ENCODE data around the gene WDR20.
"Not testable (repeated sequence)": the region's sequence is repeated elsewhere in the genome, so short reads cannot be mapped to it uniquely, and the experiment has no call there.

WDR20 gene

GRCh38 chr14:102125546-102125945, 14.2 kb upstream of the WDR20 start:
- Histone ChIP-seq H3K4me2 (ENCODE audit: low read depth, low read length) (no peak overlapping the region), H3K27ac (ENCODE audit: low read length) (no peak overlapping the region), H3K4me1 (ENCODE audit: low read length) (no peaks in the 10 kb centered on the region), H3K79me2 (ENCODE audit: low read length) (no peaks in the 10 kb centered on the region), H3K9ac (ENCODE audit: low read length) (no peak overlapping the region), H4K20me1 (ENCODE audit: insufficient read depth, low read length) (no peaks in the 10 kb centered on the region), H3K36me3 (replicated peaks; ENCODE audit: insufficient read depth, low read length) (no peaks in the 10 kb centered on the region), H3F3A (ENCODE audit: insufficient read depth, low read length) (no peaks in the 10 kb centered on the region), H2AFZ (ENCODE audit: low read length) (no peak overlapping the region), H3K9me2 (replicated peaks; ENCODE audit: insufficient read depth, low read length) (no peaks in the 10 kb centered on the region), H3K27me3 (replicated peaks; ENCODE audit: insufficient read depth, low read length) (no peaks in the 10 kb centered on the region), H3K4me3 (ENCODE audit: low read length) (no peak overlapping the region), H3K9me3 (replicated peaks; ENCODE audit: insufficient read depth, low read length) (no peaks in the 10 kb centered on the region)
- no peak for TF ChIP-seq EZH2 (optimal IDR thresholded peaks at IDR 0.05; ENCODE audit: low read depth, low read length)
- TF ChIP-seq CTCF (IDR thresholded peaks at IDR 0.05; ENCODE audit: low read length), result no peak
- no peak for TF ChIP-seq EZH2phosphoT487 (IDR thresholded peaks at IDR 0.05; ENCODE audit: low read length)
- DNase-seq, result no peak

- Histone ChIP-seq H3K4me1 (ENCODE audit: low read length) (no peaks in the 10 kb centered on the region), H3K36me3 (replicated peaks; ENCODE audit: insufficient read depth, low read length) (no peaks in the 10 kb centered on the region), H3K27me3 (replicated peaks; ENCODE audit: insufficient read depth, low read length) (no peaks in the 10 kb centered on the region), H3K9ac (ENCODE audit: low read length) (no peak overlapping the region), H3K4me2 (ENCODE audit: low read depth, low read length) (no peak overlapping the region), H3F3A (ENCODE audit: insufficient read depth, low read length) (no peaks in the 10 kb centered on the region), H3K9me3 (replicated peaks; ENCODE audit: insufficient read depth, low read length) (no peaks in the 10 kb centered on the region), H3K27ac (ENCODE audit: low read length) (no peak overlapping the region), H2AFZ (ENCODE audit: low read length) (no peak overlapping the region), H3K4me3 (ENCODE audit: low read length) (no peak overlapping the region), H3K79me2 (ENCODE audit: low read length) (no peaks in the 10 kb centered on the region), H4K20me1 (ENCODE audit: insufficient read depth, low read length) (no peaks in the 10 kb centered on the region), H3K9me2 (replicated peaks; ENCODE audit: insufficient read depth, low read length) (no peaks in the 10 kb centered on the region)
- no peak for DNase-seq
- no peak for TF ChIP-seq EZH2 (optimal IDR thresholded peaks at IDR 0.05; ENCODE audit: low read depth, low read length)
- no peak for TF ChIP-seq CTCF (IDR thresholded peaks at IDR 0.05; ENCODE audit: low read length)
- TF ChIP-seq EZH2phosphoT487 (IDR thresholded peaks at IDR 0.05; ENCODE audit: low read length), result no peak
Measured at GRCh38 chr14:102126807-102127455, 12.8 kb upstream of the WDR20 start.

GRCh38 chr14:102131741-102132140, 8.0 kb upstream of the WDR20 start:
- no peak for TF ChIP-seq CTCF (IDR thresholded peaks at IDR 0.05; ENCODE audit: low read length)
- TF ChIP-seq EZH2phosphoT487 (IDR thresholded peaks at IDR 0.05; ENCODE audit: low read length), result no peak
- TF ChIP-seq EZH2 (optimal IDR thresholded peaks at IDR 0.05; ENCODE audit: low read depth, low read length), result no peak

GRCh38 chr14:102134021-102134420, 5.7 kb upstream of the WDR20 start:
- H3K79me2 ChIP-seq (ENCODE audit: low read length); H3K27me3 ChIP-seq (replicated peaks; ENCODE audit: insufficient read depth, low read length); H3K9ac ChIP-seq (ENCODE audit: low read length); H3F3A ChIP-seq (ENCODE audit: insufficient read depth, low read length); DNase-seq; H3K4me1 ChIP-seq (ENCODE audit: low read length); H3K9me3 ChIP-seq (replicated peaks; ENCODE audit: insufficient read depth, low read length); H3K27ac ChIP-seq (ENCODE audit: low read length); H3K36me3 ChIP-seq (replicated peaks; ENCODE audit: insufficient read depth, low read length); H3K4me3 ChIP-seq (ENCODE audit: low read length); H3K9me2 ChIP-seq (replicated peaks; ENCODE audit: insufficient read depth, low read length); H3K4me2 ChIP-seq (ENCODE audit: low read depth, low read length); H2AFZ ChIP-seq (ENCODE audit: low read length); H4K20me1 ChIP-seq (ENCODE audit: insufficient read depth, low read length): not testable (repeated sequence)

More at GRCh38 chr14:102131741-102132140, 8.0 kb upstream of the WDR20 start:
- DNase-seq, result no peak
- Histone ChIP-seq H3K36me3 (replicated peaks; ENCODE audit: insufficient read depth, low read length) (no peaks in the 10 kb centered on the region), H2AFZ (ENCODE audit: low read length) (no peak overlapping the region), H4K20me1 (ENCODE audit: insufficient read depth, low read length) (no peaks in the 10 kb centered on the region), H3K4me3 (ENCODE audit: low read length) (no peak overlapping the region), H3K4me2 (ENCODE audit: low read depth, low read length) (no peak overlapping the region), H3K4me1 (ENCODE audit: low read length) (no peaks in the 10 kb centered on the region), H3K9me3 (replicated peaks; ENCODE audit: insufficient read depth, low read length) (no peaks in the 10 kb centered on the region), H3F3A (ENCODE audit: insufficient read depth, low read length) (no peaks in the 10 kb centered on the region), H3K9ac (ENCODE audit: low read length) (no peak overlapping the region), H3K27me3 (replicated peaks; ENCODE audit: insufficient read depth, low read length) (no peaks in the 10 kb centered on the region), H3K27ac (ENCODE audit: low read length) (no peak overlapping the region), H3K79me2 (ENCODE audit: low read length) (no peaks in the 10 kb centered on the region), H3K9me2 (replicated peaks; ENCODE audit: insufficient read depth, low read length) (no peaks in the 10 kb centered on the region)

GRCh38 chr14:102134719-102135118, 5.0 kb upstream of the WDR20 start:
- not testable (repeated sequence) for H3K27me3 ChIP-seq (replicated peaks; ENCODE audit: insufficient read depth, low read length); DNase-seq

More at GRCh38 chr14:102134719-102135118, 5.0 kb upstream of the WDR20 start:
- H3K79me2 ChIP-seq (ENCODE audit: low read length); H3K4me1 ChIP-seq (ENCODE audit: low read length); H3F3A ChIP-seq (ENCODE audit: insufficient read depth, low read length); H3K9ac ChIP-seq (ENCODE audit: low read length); H3K36me3 ChIP-seq (replicated peaks; ENCODE audit: insufficient read depth, low read length); H3K4me2 ChIP-seq (ENCODE audit: low read depth, low read length); H3K4me3 ChIP-seq (ENCODE audit: low read length); H3K9me3 ChIP-seq (replicated peaks; ENCODE audit: insufficient read depth, low read length); H3K27ac ChIP-seq (ENCODE audit: low read length); H3K9me2 ChIP-seq (replicated peaks; ENCODE audit: insufficient read depth, low read length); H2AFZ ChIP-seq (ENCODE audit: low read length); H4K20me1 ChIP-seq (ENCODE audit: insufficient read depth, low read length): not testable (repeated sequence)

Measured in MM.1S (cell line).